SK-N-SH treated with all-trans-retinoic acid at 6 μM for 48 hours (cell line): ENCODE measurements around the gene PRUNE2.

Experiments used
- ATAC-seq: fragments of 200-7000 bp; cut with Tn5 transposase; 3 replicates; pipeline ENCODE4 v1.9.1; 2020; ENCODE audit warnings: mild to moderate bottlenecking, moderate library complexity
- ARNTL ChIP-seq: fragments of 450-650 bp; formaldehyde crosslinking; IDR thresholded peaks from 2 replicates; pipeline ENCODE4 v1.5.0; 2020; ENCODE audit warnings: low read depth, mild to moderate bottlenecking, moderate library complexity, borderline replicate concordance
- BACH2 ChIP-seq: fragments of 250-450 bp; sonication (Bioruptor Pico); IDR thresholded peaks from 2 replicates; pipeline ENCODE4 v1.9.0; 2021; ENCODE audit warnings: mild to moderate bottlenecking, borderline replicate concordance
- ESRRG ChIP-seq: fragments of 250-450 bp; sonication (Bioruptor Pico); IDR thresholded peaks from 2 replicates; pipeline ENCODE4 v1.6.1; 2021; ENCODE audit warnings: mild to moderate bottlenecking
- GLIS3 ChIP-seq: fragments of 250-450 bp; sonication (Bioruptor Pico); IDR thresholded peaks from 2 replicates; pipeline ENCODE4 v1.5.0; 2020; ENCODE audit warnings: mild to moderate bottlenecking, moderate library complexity
- ISL1 ChIP-seq: fragments of 250-450 bp; sonication (Bioruptor Pico); IDR thresholded peaks from 2 replicates; pipeline ENCODE4 v2.1.2; 2022; ENCODE audit warnings: mild to moderate bottlenecking, moderate library complexity
- OSR1 ChIP-seq: fragments of 250-450 bp; sonication (Bioruptor Pico); IDR thresholded peaks from 2 replicates; pipeline ENCODE4 v1.8.0; 2022; ENCODE audit warnings: moderate library complexity, mild to moderate bottlenecking, inconsistent platforms
- PPARA ChIP-seq: fragments of 250-450 bp; sonication (Bioruptor Pico); IDR thresholded peaks from 2 replicates; pipeline ENCODE4 v1.5.0; 2020; ENCODE audit warnings: mild to moderate bottlenecking, borderline replicate concordance
- RARB ChIP-seq: fragments of 250-450 bp; sonication (Bioruptor Pico); IDR thresholded peaks from 2 replicates; pipeline ENCODE4 v1.8.0; 2021; ENCODE audit warnings: mild to moderate bottlenecking, moderate library complexity
- SNAI2 ChIP-seq: fragments of 250-450 bp; sonication (Bioruptor Pico); IDR thresholded peaks from 2 replicates; pipeline ENCODE4 v1.5.0; 2020; ENCODE audit warnings: mild to moderate bottlenecking, moderate library complexity
- TOX ChIP-seq: fragments of 250-450 bp; sonication (Bioruptor Pico); IDR thresholded peaks from 2 replicates; pipeline ENCODE4 v1.8.0; 2021; ENCODE audit warnings: mild to moderate bottlenecking, moderate library complexity, borderline replicate concordance
- ZC3H10 ChIP-seq: fragments of 250-450 bp; sonication (Bioruptor Pico); IDR thresholded peaks from 2 replicates; pipeline ENCODE4 v1.5.1; 2021; ENCODE audit warnings: mild to moderate bottlenecking, moderate library complexity
- ZFP3 ChIP-seq: fragments of 250-450 bp; sonication (Bioruptor Pico); IDR thresholded peaks from 2 replicates; pipeline ENCODE4 v1.5.0; 2020; ENCODE audit warnings: mild to moderate bottlenecking, moderate library complexity
- ZFP30 ChIP-seq: fragments of 450-650 bp; formaldehyde crosslinking; IDR thresholded peaks from 2 replicates; pipeline ENCODE4 v1.5.0; 2022; ENCODE audit warnings: mild to moderate bottlenecking, moderate library complexity
- ZNF565 ChIP-seq: fragments of 450-650 bp; formaldehyde crosslinking; conservative IDR thresholded peaks from 2 replicates; pipeline ENCODE4 v1.5.0; 2020; ENCODE audit warnings: low read depth, mild to moderate bottlenecking, moderate library complexity
- ZNF70 ChIP-seq: fragments of 450-650 bp; formaldehyde crosslinking; IDR thresholded peaks from 2 replicates; pipeline ENCODE4 v1.5.0; 2020; ENCODE audit warnings: mild to moderate bottlenecking, moderate library complexity
- TF ChIP-seq, protein P1 (sequence below): fragments of 250-450 bp; sonication (Bioruptor Pico); IDR thresholded peaks from 2 replicates; pipeline ENCODE4 v1.5.1; 2020; ENCODE audit warnings: low read depth, mild to moderate bottlenecking, moderate library complexity
- TF ChIP-seq, protein P2 (sequence below): fragments of 250-450 bp; sonication (Bioruptor Pico); IDR thresholded peaks from 2 replicates; pipeline ENCODE4 v1.8.0; 2021; ENCODE audit warnings: low read depth, mild to moderate bottlenecking, moderate library complexity, borderline replicate concordance
- TF ChIP-seq, protein P3 (sequence below): fragments of 250-450 bp; sonication (Bioruptor Pico); IDR thresholded peaks from 2 replicates; pipeline ENCODE4 v1.5.1; 2021; ENCODE audit warnings: mild to moderate bottlenecking, moderate library complexity

Gene PRUNE2

DNA sequence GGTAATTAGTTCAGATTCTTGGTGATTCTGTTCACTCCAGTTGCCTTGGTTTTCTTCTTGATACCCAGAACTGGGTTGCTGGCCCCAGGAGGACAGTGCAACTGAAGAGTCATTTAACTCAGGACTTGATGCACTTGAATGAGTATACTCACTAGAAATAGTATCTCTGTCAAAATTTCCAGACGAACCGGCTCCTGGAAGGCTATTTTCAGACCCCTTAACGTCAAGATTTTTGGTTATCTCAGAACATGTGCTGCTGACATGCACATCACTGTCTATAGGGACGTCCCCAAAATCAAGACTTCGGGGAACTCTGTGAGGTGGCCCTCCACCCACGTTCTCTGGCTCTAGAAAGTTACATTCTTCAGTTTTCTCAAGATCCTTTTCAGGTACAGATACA is 198.4 kb downstream of the PRUNE2 start:
- no peak for ATAC-seq
- TF ChIP-seq ESRRG (CRISPR knock-in tag), result no peak
- TF ChIP-seq OSR1 (CRISPR knock-in tag), result no peak
- TF ChIP-seq SNAI2 (CRISPR knock-in tag), result no peak
- TF ChIP-seq, protein P1, sequence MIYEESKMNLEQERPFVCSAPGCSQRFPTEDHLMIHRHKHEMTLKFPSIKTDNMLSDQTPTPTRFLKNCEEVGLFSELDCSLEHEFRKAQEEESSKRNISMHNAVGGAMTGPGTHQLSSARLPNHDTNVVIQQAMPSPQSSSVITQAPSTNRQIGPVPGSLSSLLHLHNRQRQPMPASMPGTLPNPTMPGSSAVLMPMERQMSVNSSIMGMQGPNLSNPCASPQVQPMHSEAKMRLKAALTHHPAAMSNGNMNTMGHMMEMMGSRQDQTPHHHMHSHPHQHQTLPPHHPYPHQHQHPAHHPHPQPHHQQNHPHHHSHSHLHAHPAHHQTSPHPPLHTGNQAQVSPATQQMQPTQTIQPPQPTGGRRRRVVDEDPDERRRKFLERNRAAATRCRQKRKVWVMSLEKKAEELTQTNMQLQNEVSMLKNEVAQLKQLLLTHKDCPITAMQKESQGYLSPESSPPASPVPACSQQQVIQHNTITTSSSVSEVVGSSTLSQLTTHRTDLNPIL (CRISPR knock-in tag), result no peak
- TF ChIP-seq, protein P2, sequence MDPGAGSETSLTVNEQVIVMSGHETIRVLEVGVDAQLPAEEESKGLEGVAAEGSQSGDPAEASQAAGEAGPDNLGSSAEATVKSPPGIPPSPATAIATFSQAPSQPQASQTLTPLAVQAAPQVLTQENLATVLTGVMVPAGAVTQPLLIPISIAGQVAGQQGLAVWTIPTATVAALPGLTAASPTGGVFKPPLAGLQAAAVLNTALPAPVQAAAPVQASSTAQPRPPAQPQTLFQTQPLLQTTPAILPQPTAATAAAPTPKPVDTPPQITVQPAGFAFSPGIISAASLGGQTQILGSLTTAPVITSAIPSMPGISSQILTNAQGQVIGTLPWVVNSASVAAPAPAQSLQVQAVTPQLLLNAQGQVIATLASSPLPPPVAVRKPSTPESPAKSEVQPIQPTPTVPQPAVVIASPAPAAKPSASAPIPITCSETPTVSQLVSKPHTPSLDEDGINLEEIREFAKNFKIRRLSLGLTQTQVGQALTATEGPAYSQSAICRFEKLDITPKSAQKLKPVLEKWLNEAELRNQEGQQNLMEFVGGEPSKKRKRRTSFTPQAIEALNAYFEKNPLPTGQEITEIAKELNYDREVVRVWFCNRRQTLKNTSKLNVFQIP (CRISPR knock-in tag), result no peak
- TF ChIP-seq ZNF565, result no peak
- no peak for TF ChIP-seq TOX (CRISPR knock-in tag)
- no peak for TF ChIP-seq ARNTL (CRISPR knock-in tag)
- TF ChIP-seq ISL1 (CRISPR knock-in tag), result no peak

DNA sequence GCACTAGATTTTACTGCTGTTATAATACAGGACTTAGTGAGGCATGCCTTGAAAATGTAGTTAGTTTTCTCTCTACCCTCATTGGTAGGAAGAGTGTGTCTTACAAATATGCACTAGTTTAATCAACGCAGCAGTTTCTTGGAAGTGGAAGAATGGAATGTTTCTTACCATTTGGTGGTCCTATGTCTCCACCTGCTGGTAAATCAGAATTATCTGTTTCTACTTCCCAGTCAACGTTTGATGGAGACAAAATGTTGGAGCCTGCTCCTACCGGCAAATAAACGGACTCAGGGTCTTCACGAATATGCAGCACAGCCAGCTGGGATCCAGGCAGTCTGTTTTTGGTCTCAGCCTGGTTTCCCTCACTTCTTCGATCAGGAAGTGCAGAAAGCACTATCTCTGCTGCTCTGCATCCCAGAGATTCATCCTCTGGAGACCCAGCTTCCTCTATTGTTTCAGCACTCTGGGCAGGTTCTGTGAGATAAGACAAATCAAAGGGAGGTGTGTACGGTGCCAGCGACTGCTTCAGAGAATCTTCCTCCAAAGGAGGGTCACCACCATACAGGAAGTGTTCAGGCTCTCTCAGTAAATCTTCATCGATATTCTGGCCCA is 201.2 kb downstream of the PRUNE2 start:
- no peak for TF ChIP-seq ZFP3 (CRISPR knock-in tag)
- TF ChIP-seq ZNF565, result no peak
- peak; percentile 72 for ATAC-seq

DNA sequence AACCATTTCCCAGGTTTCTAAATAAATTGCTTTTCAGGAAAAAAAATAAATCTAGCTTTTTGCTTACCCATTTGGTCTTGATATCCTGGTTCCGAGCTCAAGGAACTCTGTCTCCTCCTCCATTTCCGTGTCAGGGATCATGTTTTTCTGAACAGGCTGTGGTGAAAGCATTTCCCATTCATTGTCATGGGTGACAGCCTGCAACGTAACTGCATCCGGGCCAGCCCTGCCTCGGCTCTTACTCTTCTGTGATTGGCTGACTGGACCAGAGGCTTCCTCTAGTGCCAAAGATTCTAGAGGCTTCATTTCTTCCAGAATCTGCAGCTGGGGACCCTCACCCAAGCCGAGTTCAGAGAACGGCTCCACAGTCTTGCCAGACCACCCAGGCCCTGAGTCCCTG is 202.6 kb downstream of the PRUNE2 start:
- TF ChIP-seq ZC3H10 (CRISPR knock-in tag) (no peak), GLIS3 (CRISPR knock-in tag) (no peak), ZNF565 (no peak)
- TF ChIP-seq, protein P1 (CRISPR knock-in tag), result no peak
- TF ChIP-seq, protein P3, sequence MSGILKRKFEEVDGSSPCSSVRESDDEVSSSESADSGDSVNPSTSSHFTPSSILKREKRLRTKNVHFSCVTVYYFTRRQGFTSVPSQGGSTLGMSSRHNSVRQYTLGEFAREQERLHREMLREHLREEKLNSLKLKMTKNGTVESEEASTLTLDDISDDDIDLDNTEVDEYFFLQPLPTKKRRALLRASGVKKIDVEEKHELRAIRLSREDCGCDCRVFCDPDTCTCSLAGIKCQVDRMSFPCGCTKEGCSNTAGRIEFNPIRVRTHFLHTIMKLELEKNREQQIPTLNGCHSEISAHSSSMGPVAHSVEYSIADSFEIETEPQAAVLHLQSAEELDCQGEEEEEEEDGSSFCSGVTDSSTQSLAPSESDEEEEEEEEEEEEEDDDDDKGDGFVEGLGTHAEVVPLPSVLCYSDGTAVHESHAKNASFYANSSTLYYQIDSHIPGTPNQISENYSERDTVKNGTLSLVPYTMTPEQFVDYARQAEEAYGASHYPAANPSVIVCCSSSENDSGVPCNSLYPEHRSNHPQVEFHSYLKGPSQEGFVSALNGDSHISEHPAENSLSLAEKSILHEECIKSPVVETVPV, result no peak
- ATAC-seq, result no peak

DNA sequence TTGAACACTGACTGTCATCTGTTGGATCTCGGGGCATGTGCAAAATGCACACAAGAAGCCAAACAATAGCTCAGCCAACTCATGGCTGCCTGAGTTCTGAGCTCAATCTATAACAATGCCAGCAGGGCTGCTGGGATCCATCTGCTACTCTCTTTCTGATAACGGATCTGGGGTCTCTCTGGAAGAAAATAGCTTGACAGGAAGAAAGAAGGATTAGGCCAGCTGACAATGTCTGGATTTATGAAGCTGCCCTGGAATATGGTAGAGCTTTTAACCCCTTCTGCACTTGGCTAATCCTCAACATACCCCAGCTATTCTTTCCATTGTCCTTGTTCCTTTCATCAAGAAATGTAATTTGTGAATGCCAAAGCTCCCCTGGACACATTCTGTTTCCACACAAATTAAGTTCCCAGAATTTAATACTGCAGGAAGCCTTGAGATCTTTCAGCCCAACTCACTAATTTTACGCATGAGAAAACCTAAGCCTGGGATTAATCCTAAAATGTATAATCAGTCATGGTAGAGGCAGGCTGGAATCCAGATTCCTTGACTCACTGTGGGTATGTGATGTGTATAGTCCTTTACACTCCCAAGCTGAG is 204.4 kb downstream of the PRUNE2 start:
- no peak for TF ChIP-seq ZNF70 (CRISPR knock-in tag)
- no peak for TF ChIP-seq SNAI2 (CRISPR knock-in tag)
- no peak for TF ChIP-seq OSR1 (CRISPR knock-in tag)
- peak; percentile 28; the same call in 2 of the 3 replicates for ATAC-seq

DNA sequence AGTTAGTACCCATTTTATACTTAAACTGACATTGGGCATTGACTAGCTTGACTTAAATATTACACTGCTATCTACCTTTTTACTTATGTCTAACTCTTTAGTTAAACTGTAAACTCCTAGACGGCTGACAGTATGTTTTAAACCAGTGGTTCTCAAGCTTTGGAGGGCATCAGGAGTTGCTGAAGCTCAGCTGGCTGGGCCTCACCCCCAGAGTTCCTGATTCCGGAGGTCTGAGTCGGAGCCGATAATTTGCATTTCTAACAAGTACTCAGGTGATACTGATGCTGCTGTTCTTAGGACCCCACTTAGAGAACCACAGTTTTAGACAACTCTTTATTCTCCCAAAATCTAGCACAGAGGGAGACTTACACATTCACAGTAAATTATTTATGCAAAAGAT is 205.0 kb downstream of the PRUNE2 start:
- ATAC-seq, result no peak
- TF ChIP-seq, protein P3, result no peak

DNA sequence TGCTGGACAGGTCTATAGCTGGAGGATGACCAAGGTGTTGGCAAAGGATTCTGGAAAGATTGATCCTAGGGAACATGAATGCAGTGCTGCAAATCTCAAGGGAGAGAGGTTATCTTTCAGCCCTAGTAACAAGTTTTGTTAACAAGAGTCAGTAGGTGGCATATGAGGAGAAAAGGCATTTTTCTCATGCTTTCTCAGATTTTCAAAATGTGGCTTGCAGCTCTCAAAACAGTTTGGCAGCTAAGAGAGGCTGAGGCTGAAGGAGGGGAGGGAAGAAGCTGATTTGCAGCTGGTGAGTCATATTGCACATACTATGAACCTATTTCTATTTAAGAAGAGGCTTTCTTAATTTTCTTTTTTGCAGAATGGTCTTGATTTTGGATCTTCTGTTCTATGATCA is 205.9 kb downstream of the PRUNE2 start:
- ATAC-seq, result peak; percentile 68
- TF ChIP-seq ZC3H10 (CRISPR knock-in tag) (no peak), SNAI2 (CRISPR knock-in tag) (no peak), BACH2 (no peak), ZFP30 (CRISPR knock-in tag) (no peak), GLIS3 (CRISPR knock-in tag) (no peak), RARB (no peak), ARNTL (CRISPR knock-in tag) (no peak), OSR1 (CRISPR knock-in tag) (no peak), PPARA (no peak), ZNF70 (CRISPR knock-in tag) (no peak)
- TF ChIP-seq, protein P1 (CRISPR knock-in tag), result no peak
- TF ChIP-seq, protein P2 (CRISPR knock-in tag), result no peak
- TF ChIP-seq, all 23 proteins: peak for 0
